HG02588 (cell line): ENCODE results near the gene HMCES.
A peak's percentile ranks its signal among the peaks of the same experiment; 100 is the strongest.
"Not testable (repeated sequence)": the region's sequence is repeated elsewhere in the genome, so short reads cannot be mapped to it uniquely, and the experiment has no call there.

ENCODE experiments used
- ATAC-seq: cut with Tn5 transposase; IDR thresholded peaks from one replicate; pipeline ENCODE4 v1.9.1; 2021; ENCODE audit warnings: mild to moderate bottlenecking, moderate library complexity; ENCODE audit not compliant: unreplicated experiment

The HMCES gene, protein sequence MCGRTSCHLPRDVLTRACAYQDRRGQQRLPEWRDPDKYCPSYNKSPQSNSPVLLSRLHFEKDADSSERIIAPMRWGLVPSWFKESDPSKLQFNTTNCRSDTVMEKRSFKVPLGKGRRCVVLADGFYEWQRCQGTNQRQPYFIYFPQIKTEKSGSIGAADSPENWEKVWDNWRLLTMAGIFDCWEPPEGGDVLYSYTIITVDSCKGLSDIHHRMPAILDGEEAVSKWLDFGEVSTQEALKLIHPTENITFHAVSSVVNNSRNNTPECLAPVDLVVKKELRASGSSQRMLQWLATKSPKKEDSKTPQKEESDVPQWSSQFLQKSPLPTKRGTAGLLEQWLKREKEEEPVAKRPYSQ

DNA sequence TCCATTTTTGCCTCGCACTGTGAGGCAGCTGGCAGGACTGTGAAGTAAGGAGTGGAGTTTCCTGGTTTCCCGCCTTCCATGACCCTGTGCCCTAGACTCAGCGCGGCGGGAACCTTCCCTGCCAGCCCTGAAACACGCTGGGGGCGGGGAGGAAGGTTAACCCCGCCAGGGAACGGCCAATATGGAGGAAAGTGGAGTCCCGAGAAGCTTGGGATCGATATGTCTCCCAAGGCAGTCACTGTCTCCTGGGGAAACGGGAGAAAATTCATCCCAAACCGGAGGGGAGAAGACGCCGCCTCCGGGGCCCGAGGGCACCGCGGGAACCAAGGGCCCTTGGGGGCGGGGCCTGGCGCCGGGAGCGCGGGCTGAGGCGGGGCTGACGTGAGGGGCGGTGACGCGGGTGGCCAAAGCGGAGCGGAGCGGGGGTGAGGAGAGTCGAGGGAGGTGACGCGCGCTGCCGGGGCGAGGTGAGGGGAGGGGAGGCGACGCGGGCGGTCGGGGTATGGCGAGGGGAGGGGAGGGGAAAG is at the start of gene HMCES:
HMCES (plus strand) TSS at position 432 of the 527 bp plus-strand sequence. CDS start 863 bp downstream, outside the sequence.
- ATAC-seq = peak; percentile 49

DNA sequence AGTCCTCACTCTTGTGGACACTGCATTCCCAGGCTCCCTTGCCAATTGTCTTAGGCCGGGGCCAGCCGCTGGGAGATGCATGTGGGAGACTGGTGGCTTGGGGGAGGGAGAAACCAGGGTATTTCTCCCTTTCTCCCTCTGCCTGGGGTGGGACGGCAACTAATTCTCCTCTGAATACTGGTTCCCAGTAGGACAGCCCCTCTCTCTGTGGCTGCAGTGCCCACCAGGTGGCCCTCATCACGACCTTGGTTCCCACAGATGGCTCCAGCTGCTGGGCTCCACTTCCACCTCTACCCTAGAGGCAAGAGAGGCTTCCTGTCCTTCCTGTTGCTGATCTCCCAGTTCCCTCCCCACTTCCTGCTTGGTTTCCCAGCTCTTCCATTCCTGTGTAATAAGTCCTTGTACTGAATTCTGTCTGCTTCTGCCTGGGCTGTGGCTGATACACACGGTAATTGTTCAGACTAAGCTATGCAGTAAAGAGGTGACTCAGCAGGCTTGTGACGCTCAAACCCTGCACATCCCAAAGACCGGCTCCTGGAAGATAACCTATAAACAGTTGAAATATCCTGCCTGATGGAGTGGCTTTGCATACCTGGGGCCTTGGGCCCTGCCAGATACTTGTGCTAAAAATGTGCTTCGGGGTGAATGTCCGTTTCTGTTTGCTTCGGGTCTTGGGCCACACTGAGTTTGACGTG is 49.6 kb upstream of the HMCES start:
- ATAC-seq = no peak

DNA sequence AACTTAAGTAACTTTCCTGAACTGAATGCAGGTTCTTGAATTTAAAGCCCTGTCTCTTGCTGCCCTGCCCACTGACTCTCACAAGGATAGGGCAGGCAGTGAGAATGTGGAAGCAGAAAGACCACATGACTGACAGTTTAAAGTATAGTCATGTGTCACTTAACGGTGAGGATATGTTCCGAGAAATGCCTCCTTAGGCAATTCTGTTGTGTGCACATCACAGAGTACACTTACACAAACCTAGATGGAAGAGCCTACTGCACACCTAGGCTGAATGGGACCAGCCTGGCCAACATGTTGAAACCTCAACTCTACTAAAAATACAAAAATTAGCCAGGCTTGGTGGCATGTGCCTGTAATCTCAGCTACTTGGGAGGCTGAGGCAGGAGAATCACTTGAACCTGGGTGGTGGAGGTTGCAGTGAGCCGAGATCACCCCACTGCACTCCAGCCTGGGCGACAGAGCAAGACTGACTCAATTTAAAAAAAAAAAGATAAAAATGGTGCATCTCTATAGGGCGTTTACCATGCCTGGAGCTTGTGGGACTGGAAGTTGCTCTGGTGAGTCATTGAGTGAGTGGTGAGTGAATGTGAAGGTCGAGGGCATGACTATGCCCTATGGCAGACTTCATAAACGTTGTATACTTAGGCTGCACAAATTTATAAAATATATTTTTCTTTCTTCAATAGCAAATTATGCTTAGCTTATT is 48.2 kb upstream of the HMCES start:
- ATAC-seq = no peak

DNA sequence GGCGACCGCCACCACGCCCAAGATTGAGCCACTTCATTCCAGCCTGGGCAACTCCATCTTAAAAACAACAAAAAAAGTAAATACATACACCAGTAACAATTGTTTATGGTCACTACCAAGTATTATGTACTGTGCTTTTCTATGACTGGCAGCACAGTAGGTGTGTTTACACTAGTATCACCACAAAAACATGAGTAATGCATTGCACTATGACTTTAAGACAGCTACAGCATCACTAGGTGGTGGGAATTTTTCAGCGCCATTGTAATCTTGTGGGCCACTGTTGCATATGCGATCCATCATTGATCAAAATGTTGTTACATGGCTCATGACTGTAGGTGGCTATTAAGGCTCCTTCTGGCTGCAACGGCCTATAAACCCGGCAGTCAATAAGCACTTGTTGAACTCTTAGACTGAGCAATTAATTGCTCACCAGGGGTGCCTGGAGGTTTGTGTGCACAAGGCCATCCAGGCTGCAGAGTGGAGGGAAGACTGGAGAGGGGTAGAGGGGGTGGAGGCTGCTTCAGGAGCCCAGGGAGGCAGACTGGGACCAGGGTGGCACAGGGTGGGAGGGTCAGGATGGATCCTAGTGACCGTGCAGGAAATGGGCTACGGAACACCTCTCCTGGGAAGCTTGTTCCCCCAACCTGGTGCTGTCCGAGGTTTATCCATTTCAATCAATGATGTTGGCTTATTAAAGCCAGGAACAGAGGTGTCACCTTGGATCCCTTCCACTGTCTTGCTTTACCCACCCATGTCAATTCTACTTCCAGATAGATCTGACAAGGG is 47.1 kb upstream of the HMCES start:
- no peak for ATAC-seq

DNA sequence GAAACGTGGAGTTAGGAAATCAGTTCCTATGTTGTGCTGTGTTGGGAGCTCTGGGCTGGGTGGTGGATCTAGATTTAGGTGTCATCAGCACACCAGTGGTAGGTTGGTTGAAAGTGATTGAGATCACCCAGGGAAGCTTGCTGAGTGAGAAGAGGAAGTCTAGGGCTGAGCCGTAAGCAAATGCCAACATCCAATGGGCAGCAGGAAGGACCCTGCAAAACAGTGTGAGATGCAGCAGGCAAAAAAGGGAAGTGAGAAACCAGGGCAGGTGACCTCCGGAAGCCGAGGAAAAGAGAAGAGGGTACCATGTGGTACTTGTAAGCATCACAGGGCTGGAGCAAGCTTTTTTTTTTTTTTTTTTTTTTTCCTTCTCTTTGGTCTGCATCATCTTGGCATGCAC is 45.1 kb upstream of the HMCES start:
- ATAC-seq = peak; percentile 81

DNA sequence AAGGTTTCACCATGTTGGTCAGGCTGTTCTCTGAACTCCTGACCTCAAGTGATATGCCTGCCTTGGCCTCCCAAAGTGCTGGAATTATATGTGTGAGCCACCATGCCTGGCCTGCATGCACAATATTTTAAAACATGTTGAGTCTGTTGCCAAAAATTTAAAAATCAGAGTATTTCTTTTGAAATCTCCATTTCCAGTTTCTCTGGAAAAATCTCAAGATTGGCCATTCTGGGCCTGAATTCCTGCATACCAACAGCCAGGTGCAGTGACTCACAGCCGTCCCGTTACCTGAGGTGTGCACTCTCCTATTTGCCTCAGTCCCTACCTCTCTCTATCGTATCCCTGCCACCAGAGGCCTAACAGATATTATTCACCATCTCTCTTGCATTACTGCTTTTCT is 44.2 kb upstream of the HMCES start:
- ATAC-seq = no peak

DNA sequence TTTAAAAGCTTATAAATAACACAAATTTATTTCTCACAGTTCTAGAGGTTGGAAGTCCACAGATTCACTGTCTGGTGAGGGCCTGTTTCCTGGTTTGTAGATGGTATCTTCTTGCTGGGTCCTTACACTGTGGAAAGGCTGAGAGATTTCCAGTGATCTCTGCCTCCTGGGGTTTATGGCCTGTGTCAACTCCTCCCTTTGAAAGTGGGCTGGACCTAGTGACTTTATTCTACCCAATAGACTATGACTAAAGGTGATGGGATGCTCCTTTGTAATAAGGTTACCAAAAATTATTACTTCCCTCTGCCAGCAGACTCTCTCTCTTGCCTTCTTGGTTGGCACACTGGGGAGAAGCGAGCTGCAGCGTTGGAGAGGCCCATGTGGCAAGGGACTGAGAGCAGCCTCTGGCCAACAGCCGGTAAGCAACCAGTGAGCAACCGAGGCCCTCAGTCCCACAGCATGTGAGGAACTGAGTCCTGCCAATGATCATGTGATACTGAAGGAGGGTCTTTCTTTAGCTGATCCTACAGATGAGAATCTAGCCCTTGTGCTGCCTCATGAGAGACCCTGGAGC is 43.2 kb upstream of the HMCES start:
- no peak for ATAC-seq

DNA sequence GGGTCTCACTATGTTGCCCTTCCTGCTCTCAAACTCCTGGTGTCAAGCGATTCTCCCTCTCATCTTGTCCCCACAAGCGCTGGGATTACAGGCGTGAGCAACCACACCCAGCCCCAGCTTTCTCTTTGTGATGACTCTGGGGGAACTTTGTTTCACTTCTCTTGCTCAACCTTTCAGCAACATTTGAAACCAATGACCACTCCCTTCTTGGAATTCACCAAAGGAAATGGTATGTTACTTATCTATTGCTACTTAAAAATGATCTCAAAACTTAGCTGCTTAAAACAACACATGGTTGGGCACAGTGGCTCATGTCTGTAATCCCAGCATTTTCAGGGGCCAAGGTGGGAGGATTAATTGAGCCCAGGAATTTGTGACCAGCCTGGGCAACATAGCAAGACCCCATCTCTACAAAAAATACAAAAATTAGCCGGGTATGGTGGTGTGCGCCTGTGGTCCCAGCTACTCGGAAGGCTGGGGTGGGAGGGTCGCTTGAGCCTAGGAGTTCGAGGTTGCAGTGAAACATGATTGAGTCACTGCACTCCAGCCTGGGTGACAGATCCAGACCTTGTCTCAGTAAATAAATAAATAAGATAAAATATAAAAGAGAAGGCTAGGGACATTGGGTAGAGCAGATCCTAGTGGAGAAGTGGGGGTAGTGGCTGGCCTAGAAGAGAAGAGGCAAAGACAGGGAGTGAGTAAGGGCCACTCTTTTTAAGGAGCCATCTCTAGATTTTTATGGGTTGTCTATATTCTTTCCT is 39.5 kb upstream of the HMCES start:
- ATAC-seq = no peak

DNA sequence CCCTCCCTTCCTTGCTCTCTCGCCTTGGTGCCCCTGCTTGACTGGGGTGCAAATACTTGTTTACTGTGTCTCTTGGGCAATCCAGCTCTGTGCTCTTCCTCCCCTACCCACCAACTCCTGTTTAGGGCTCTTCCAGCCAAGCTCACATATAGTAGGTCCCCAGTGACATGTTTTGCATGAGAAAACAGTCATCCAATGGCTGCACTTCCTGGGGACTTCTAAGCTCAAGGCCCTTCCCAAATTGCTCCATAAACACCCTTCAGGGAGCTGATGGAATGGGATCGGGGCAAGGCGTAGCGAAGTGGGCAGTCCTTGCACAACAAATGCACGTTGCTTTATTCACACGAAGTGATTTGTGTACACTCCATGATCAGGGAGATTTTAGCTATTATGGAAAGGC is 38.7 kb upstream of the HMCES start:
- ATAC-seq = no peak

DNA sequence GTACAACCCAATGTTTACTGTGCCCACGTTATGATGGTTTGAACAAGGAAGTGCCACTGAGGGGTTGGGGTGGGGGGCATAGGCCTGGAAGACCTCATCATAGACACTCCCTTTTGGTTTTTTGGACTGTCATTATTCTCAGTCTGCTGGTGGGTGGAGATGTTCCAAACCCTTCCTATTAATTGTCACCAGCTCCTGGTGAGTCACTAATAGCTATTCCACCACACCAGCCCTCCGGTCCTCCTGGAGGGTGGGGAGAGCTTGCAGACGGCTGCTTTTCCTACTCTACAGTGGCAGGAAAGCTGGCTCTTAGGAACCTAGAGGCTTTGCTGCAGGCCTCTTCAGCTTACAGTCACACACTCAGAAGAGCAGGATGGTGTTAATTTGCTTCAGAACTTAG is 38.2 kb upstream of the HMCES start:
- no peak for ATAC-seq

DNA sequence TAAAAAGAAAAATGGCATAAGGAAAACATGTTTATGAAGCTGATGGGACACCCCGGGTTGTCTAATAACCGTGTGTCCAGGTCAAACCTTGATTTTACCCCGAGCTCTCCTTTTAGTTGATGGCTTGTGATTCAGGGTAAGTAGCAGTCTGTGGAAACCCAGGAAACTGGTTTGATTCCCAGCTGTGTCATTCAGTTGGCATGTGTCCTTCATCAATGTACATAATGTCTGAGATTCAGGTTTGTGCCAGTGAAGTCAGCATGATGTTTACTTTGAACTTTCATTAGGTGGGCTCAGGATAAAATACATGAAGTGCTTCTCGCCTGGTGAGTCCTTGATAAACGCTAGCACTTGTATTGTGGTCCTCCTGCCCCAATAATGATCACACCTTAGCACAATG is 33.5 kb upstream of the HMCES start:
- no peak for ATAC-seq

DNA sequence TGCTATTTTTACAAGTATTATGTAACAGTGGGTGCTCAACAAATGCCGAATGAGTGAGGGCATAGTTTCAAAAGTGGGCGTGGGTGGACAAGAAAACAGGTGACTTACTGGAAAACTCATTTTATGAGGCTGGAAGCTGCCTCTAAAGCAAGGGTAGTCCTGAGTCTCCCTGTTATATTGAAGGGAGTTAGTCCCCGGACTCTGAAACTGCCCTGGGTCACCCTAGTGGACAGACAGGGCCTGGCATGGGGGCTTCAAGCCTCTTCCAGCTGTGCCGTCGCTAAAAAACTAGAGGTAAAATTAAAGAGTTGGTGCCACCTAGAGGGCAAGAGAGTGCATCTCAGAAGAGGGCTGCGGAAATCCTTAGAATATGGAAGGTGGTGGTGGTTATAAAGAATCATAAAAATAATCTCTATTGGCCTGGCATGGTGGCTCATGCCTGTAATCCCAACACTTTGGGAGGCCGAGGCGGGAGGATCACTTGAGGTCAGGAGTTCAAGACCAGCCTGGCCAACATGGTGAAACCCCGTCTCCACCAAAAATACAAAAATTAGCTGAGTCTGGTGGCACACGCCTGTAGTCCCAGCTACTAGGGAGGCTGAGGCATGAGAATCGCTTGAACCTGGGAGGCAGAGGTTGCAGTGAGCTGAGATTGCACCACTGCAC is 32.9 kb upstream of the HMCES start:
- ATAC-seq = not testable (repeated sequence)

DNA sequence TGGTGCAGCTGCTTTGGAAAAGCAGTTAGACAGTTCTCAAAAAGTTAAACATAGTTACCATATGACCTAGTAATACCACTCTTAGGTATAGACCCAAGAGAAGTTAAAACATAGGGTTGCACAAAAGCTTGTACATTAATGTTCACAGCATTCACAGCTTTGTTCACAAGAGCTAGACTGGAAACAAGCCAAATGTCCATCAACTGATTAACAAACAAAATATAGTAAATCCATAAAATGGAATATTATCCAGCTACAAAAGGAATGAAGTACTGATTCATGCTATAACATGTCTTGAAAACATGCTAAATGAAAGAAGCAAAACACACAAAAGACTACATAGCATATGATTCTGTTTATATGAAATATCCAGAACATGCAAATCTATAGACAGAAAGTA is 32.0 kb upstream of the HMCES start:
- no peak for ATAC-seq

DNA sequence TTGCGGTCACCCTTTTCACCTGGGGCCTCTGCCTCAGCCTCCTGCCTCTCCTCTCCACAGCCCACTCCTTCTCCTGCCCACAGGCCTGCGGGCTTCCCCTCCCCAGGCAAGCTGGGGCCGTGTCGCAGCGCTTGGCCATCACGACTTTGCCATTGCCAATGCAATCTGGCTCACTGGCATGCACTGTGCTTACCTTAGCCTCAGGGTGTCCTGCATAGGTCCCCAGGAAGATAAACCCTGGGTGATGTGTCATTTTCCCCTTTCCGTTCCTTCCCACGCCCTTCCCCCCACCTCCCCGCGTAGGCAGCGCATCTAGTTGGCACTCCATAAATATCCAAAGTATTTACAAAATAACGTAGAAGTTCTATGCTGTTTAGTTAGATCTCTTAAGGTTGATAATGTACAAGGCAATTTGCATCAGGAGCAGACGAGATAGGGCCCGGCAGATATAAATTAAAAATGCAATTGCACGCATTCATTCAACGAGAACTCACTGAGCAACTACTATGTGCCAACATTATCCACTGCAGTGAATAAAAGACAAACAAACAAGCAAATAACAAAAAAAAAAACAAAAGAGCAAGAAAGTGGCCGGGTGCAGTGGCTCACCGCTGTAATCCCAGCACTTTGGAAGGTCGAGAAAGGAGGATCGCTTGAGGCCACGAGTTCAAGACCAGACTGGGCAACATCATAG is 30.2 kb upstream of the HMCES start:
- ATAC-seq = no peak

DNA sequence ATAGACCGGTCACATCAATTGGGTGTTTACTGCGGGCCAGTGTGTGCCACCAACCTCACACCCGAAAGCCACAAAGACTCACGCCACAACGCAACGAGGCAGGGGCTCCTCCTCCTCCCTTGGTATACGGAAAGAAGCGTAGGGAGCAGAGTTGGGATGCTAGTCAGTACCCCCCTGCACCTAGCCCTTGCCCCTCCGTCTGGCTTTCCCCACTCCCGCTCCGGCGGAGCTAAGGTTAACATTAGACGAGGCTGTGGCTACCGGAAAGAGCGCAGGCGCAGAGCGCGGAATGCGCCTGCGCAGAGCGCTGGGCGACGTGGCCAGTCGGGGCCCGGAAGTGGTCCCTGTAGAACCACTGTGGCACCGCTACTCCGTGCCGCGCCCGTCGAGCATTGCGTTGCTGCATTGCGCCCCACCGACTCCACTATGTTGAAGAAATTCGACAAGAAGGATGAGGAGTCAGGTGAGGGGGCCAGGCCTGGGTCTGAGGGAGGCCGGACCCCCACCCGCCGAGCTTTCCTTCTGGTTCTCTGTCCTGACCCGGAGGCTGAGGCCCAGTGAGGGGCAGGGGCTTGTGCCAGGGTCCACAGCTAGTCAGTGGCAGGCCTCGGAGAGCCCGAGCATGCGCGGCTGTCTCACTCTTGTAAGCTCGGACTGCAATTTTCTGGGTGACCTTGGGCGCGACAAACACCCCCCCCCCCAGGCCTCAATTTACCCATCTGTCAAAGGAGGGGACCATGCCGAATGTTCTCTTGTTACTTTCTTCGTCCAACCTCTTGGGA is 29.2 kb upstream of the HMCES start, which contains the start of gene COPG1:
COPG1 (plus strand) TSS at position 323 of the 782 bp plus-strand sequence; CDS start at position 427, 104 bp downstream.
- peak; percentile 80 for ATAC-seq

DNA sequence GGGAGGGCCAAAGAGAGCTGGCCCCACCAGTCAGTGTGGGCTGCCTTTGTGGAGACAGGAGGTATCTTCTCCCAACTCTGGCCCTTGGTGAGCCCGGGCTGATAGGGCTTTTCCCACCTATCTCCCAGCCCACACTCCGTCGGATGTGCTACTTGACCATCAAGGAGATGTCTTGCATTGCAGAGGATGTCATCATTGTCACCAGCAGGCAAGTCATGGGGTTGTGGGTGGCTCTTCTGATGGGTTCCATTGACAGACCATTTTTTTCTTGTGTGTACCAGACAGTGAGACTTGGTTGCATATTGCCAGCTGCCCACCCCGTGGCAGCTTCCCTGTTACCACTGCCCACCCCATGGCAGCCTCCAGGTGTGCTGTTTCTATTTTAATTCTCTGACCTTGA is 25.9 kb upstream of the HMCES start:
- no peak for ATAC-seq

DNA sequence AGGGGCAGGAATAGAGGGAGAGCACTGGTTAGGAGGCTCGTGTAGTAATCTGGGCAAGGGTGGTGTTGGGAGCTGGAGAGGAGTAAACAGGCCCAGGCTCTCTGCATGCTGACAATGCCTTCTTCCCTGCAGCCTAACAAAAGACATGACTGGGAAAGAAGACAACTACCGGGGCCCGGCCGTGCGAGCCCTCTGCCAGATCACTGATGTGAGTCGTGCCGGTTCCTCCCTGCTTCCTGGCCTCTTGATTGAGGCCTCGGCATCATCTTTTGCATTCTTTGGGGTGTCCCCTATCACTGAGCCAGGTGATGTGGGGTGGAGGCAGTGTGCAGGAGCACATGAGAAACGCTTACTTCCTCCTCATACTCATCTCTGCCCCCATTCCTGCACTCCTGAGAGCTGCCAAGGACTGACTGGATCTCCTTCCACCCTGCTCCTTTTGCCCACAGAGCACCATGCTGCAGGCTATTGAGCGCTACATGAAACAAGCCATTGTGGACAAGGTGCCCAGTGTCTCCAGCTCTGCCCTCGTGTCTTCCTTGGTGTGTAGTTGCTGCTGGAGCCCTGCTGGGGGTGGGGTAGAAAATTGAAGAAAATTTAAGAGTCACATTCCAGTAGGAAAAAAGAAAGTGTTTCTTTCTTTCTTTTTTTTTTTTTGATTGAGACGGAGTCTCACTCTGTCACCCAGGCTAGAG is 24.0 kb upstream of the HMCES start:
- no peak for ATAC-seq
